WTC11 (cell line): ENCODE measurements around the gene CDKN2AIP.

Experiments
- CTCF ChIP-seq: fragments of 200-600 bp; IDR thresholded peaks from 2 replicates; pipeline ENCODE4 v1.8.0; 2022; ENCODE audit warnings: antibody characterized with exemption
- FOXK1 ChIP-seq: sonication (generic); formaldehyde crosslinking; IDR thresholded peaks from 2 replicates; pipeline ENCODE4 v1.8.0; 2022; ENCODE audit warnings: mild to moderate bottlenecking, moderate library complexity, missing genetic modification reagents
- JUN ChIP-seq: sonication (generic); formaldehyde crosslinking; IDR thresholded peaks from 2 replicates; pipeline ENCODE4 v1.8.0; 2023; ENCODE audit warnings: mild to moderate bottlenecking, missing genetic modification reagents
- NFYB ChIP-seq: sonication (generic); formaldehyde crosslinking; conservative IDR thresholded peaks from 2 replicates; pipeline ENCODE4 v1.8.0; 2022; ENCODE audit warnings: low read depth, missing genetic modification reagents
- TCF7 ChIP-seq: sonication (generic); formaldehyde crosslinking; IDR thresholded peaks from 2 replicates; pipeline ENCODE4 v1.8.0; 2022; ENCODE audit warnings: mild to moderate bottlenecking, low read depth, missing genetic modification reagents, moderate library complexity
- ZNF219 ChIP-seq: sonication (generic); formaldehyde crosslinking; IDR thresholded peaks from 2 replicates; pipeline ENCODE4 v1.8.0; 2023; ENCODE audit warnings: missing genetic modification reagents, mild to moderate bottlenecking, borderline replicate concordance
- TF ChIP-seq, protein P1 (sequence below): sonication (generic); formaldehyde crosslinking; conservative IDR thresholded peaks from 2 replicates; pipeline ENCODE4 v1.8.1; 2022; ENCODE audit warnings: mild to moderate bottlenecking, missing genetic modification reagents
- TF ChIP-seq, protein P2 (sequence below): sonication (generic); formaldehyde crosslinking; IDR thresholded peaks from 2 replicates; pipeline ENCODE4 v1.8.1; 2023; ENCODE audit warnings: mild to moderate bottlenecking, missing genetic modification reagents, moderate library complexity
- TF ChIP-seq, protein P3 (sequence below): sonication (generic); formaldehyde crosslinking; IDR thresholded peaks from 2 replicates; pipeline ENCODE4 v1.8.1; 2023; ENCODE audit warnings: mild to moderate bottlenecking, missing genetic modification reagents
- TF ChIP-seq, protein P4 (sequence below): sonication (generic); formaldehyde crosslinking; IDR thresholded peaks from 2 replicates; pipeline ENCODE4 v1.8.0; 2022; ENCODE audit warnings: mild to moderate bottlenecking, missing genetic modification reagents
- TF ChIP-seq, protein P5 (sequence below): sonication (generic); formaldehyde crosslinking; IDR thresholded peaks from 2 replicates; pipeline ENCODE4 v1.8.1; 2022; ENCODE audit warnings: mild to moderate bottlenecking, missing genetic modification reagents, moderate library complexity, borderline replicate concordance
- TF ChIP-seq, protein P6 (sequence below): sonication (generic); formaldehyde crosslinking; IDR thresholded peaks from 2 replicates; pipeline ENCODE4 v1.8.1; 2022; ENCODE audit warnings: mild to moderate bottlenecking, moderate library complexity, missing genetic modification reagents

DNA sequence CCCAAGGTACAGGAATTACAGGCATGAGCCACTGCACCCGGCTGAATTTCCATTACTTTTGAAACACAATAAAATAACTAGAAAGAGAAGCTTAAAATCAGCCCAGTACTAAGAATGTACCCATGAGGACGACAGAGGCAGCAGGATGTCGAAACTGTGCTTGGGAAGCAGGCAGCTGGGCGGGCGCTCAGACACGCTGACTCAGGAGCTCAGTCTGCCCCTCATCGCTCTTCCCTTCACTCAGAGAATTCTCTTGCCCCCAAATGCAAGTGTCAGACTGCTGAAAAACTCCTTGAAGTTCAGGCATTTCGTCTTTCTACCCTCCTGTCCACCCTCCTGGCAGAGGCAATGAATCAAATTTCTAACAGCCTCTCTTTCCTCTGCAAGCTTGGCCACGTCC is 41.0 kb upstream of the CDKN2AIP start:
- TF ChIP-seq CTCF (no peak), ZNF219 (CRISPR knock-in tag) (no peak), JUN (CRISPR knock-in tag) (no peak), TCF7 (no peak), FOXK1 (CRISPR knock-in tag) (no peak), NFYB (no peak)
- TF ChIP-seq, protein P1, sequence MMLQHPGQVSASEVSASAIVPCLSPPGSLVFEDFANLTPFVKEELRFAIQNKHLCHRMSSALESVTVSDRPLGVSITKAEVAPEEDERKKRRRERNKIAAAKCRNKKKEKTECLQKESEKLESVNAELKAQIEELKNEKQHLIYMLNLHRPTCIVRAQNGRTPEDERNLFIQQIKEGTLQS (CRISPR knock-in tag), result no peak
- TF ChIP-seq, protein P2, sequence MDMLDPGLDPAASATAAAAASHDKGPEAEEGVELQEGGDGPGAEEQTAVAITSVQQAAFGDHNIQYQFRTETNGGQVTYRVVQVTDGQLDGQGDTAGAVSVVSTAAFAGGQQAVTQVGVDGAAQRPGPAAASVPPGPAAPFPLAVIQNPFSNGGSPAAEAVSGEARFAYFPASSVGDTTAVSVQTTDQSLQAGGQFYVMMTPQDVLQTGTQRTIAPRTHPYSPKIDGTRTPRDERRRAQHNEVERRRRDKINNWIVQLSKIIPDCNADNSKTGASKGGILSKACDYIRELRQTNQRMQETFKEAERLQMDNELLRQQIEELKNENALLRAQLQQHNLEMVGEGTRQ (CRISPR knock-in tag), result no peak
- TF ChIP-seq, protein P3, sequence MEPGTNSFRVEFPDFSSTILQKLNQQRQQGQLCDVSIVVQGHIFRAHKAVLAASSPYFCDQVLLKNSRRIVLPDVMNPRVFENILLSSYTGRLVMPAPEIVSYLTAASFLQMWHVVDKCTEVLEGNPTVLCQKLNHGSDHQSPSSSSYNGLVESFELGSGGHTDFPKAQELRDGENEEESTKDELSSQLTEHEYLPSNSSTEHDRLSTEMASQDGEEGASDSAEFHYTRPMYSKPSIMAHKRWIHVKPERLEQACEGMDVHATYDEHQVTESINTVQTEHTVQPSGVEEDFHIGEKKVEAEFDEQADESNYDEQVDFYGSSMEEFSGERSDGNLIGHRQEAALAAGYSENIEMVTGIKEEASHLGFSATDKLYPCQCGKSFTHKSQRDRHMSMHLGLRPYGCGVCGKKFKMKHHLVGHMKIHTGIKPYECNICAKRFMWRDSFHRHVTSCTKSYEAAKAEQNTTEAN (CRISPR knock-in tag), result no peak
- TF ChIP-seq, protein P4, sequence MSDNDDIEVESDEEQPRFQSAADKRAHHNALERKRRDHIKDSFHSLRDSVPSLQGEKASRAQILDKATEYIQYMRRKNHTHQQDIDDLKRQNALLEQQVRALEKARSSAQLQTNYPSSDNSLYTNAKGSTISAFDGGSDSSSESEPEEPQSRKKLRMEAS, result no peak
- TF ChIP-seq, protein P5, sequence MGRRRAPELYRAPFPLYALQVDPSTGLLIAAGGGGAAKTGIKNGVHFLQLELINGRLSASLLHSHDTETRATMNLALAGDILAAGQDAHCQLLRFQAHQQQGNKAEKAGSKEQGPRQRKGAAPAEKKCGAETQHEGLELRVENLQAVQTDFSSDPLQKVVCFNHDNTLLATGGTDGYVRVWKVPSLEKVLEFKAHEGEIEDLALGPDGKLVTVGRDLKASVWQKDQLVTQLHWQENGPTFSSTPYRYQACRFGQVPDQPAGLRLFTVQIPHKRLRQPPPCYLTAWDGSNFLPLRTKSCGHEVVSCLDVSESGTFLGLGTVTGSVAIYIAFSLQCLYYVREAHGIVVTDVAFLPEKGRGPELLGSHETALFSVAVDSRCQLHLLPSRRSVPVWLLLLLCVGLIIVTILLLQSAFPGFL, result no peak
- TF ChIP-seq, protein P6, sequence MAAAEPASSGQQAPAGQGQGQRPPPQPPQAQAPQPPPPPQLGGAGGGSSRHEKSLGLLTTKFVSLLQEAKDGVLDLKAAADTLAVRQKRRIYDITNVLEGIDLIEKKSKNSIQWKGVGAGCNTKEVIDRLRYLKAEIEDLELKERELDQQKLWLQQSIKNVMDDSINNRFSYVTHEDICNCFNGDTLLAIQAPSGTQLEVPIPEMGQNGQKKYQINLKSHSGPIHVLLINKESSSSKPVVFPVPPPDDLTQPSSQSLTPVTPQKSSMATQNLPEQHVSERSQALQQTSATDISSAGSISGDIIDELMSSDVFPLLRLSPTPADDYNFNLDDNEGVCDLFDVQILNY, result no peak
